ENCODE results near the gene TSSC4.

GRCh38 chr11:2415601-2416380 lies 15.2 kb downstream of the TSSC4 start:
- TF ChIP-seq CTCF (IDR thresholded peaks at IDR 0.05) = no peak
- TF ChIP-seq POLR2A (IDR thresholded peaks at IDR 0.05) = no peak

Data from right lobe of liver (tissue), 4 donors.